ENCODE results near the gene PPP1R36. TPM values are rescaled to one million over a fixed set of nuclear protein-coding genes. Genes with fewer than 3 reads are reported as not detected.

PPP1R36 gene
- total and polyA plus RNA-seq, 11 donors: 0.11 to 1.0 (median 0.46) TPM; not detected in 5

DNA sequence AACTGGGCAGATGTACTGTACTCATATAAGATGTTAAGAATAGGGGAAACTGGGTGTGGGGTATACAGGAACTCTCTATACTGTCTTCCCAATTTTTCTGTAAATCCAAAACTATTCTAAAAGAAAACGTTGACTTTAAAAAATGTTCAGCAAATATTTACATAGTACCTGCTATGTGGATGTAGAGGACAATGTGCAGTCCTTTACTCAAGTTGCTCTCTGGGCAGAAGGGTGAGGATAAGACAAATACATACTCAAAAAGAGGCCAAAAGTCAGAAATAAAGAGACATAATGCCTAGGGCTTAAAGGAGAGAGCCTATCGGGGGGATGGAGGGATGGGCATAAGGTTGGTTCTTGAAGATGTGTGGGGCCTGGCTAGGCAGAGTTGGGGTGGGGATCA is 44.7 kb downstream of the PPP1R36 start:
- ATAC-seq: no peak
- Histone ChIP-seq H3K4me1 (no peaks in the 10 kb centered on the region), H3K4me3 (no peak overlapping the region), H3K9me3 (no peaks in the 10 kb centered on the region), H3K27me3 (peaks cover 0 to 3% (median 0%) of the 10 kb centered on the region in 9 donors), H3K36me3 (no peaks in the 10 kb centered on the region), H3K27ac (no peak overlapping the region)
- TF ChIP-seq POLR2A (IDR thresholded peaks at IDR 0.05): no peak
- TF ChIP-seq, protein P1, sequence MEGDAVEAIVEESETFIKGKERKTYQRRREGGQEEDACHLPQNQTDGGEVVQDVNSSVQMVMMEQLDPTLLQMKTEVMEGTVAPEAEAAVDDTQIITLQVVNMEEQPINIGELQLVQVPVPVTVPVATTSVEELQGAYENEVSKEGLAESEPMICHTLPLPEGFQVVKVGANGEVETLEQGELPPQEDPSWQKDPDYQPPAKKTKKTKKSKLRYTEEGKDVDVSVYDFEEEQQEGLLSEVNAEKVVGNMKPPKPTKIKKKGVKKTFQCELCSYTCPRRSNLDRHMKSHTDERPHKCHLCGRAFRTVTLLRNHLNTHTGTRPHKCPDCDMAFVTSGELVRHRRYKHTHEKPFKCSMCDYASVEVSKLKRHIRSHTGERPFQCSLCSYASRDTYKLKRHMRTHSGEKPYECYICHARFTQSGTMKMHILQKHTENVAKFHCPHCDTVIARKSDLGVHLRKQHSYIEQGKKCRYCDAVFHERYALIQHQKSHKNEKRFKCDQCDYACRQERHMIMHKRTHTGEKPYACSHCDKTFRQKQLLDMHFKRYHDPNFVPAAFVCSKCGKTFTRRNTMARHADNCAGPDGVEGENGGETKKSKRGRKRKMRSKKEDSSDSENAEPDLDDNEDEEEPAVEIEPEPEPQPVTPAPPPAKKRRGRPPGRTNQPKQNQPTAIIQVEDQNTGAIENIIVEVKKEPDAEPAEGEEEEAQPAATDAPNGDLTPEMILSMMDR (IDR thresholded peaks at IDR 0.05): no peak
- 85 to 94% (median 92%) methylated on average over 2 of the region's 2 CpGs for WGBS, 4 donors
- DNase-seq: no peak
- intact Hi-C loops (cut with DNase I): no loop called here

DNA sequence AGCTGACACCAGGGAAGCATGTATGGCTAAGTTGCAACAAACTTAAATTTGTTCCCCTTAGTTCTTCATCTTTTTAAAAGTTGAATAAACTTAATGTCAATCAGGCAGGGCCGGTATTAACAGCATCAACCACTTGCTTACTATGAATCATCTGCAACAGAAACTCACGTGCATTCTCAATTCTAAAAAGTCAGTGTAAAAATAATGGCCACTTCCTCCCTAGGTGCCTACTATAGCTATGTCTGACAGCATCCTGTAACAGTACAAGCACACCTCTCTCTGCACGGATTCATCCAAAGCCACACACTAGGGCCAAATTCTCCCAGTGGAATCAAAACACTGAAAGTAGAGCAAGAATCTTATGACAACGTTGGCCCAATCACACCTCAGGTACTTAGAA is 48.6 kb downstream of the PPP1R36 start:
- TF ChIP-seq POLR2A (IDR thresholded peaks at IDR 0.05): no peak
- TF ChIP-seq, protein P1 (IDR thresholded peaks at IDR 0.05): no peak
- no peak overlapping the region for H3K27ac ChIP-seq
- ATAC-seq (no peak), DNase-seq (no peak)
- H3K4me3 ChIP-seq: no peak overlapping the region
- H3K9me3 ChIP-seq: no peaks in the 10 kb centered on the region
- no peaks in the 10 kb centered on the region for H3K36me3 ChIP-seq
- peaks cover 0 to 10% (median 0%) of the 10 kb centered on the region in 9 donors for H3K27me3 ChIP-seq
- WGBS, 4 donors: 59 to 74% (median 67%) methylated on average over 4 of the region's 4 CpGs
- intact Hi-C loops (cut with DNase I): no loop called here
- no peaks in the 10 kb centered on the region for H3K4me1 ChIP-seq

DNA sequence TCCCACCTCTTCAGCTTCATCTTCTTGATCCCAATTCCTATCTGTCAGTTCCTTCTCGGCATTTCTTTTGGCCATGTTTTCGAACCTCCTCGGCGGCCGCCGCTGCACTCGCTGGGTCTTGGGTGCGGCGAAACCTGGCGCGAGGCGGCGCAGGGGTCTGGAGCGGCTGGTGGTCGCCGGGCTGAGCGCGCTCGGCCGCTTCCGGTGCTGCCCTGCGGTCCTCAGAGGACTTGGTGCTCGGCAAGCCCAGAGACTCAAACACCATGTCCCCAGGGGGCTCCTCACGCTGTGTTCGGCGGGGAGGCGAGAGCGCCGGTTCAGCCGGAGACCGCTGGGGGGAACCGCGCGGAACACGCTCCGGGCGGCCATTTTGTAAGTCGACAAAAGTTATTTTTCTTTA is 51.8 kb downstream of the PPP1R36 start:
- no peaks in the 10 kb centered on the region for H3K4me1 ChIP-seq
- peak overlapping the region in 3 of 12 donors; percentile 22 to 27 (median 24) for H3K4me3 ChIP-seq
- ATAC-seq (no peak), DNase-seq (no peak)
- peaks cover 0 to 10% (median 0%) of the 10 kb centered on the region in 9 donors for H3K27me3 ChIP-seq
- WGBS, 4 donors: 24 to 38% (median 30%) methylated on average over 38 of the region's 38 CpGs
- no peak overlapping the region for H3K27ac ChIP-seq
- no peaks in the 10 kb centered on the region for H3K9me3 ChIP-seq
- TF ChIP-seq, protein P1 (IDR thresholded peaks at IDR 0.05): no peak
- TF ChIP-seq POLR2A (IDR thresholded peaks at IDR 0.05): no peak
- intact Hi-C loops (cut with DNase I): no loop called here
- no peaks in the 10 kb centered on the region for H3K36me3 ChIP-seq

DNA sequence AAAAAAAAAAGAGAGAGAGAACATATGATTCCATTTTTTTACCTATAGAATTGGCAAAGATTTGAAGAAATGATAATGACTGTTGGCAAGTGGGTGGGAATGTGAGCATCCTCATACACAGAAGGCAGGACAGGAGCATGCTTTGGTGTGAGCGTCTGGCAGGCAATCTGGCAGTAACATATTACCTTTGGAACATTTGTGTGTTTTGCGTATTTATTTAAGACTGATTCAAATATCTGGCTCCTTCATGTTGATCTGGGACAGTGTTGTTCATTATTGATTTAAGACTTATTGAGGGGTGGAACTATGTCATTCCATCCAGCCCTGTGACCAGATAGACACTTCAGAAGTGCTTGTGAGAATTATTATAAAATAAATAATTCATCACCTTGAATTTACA is 53.1 kb downstream of the PPP1R36 start:
- no peaks in the 10 kb centered on the region for H3K36me3 ChIP-seq
- no peaks in the 10 kb centered on the region for H3K4me1 ChIP-seq
- H3K9me3 ChIP-seq: no peaks in the 10 kb centered on the region
- whole genome bisulfite sequencing, 4 donors: 96 to 98% (median 97%) methylated on average over 2 of the region's 2 CpGs
- no peak overlapping the region for H3K27ac ChIP-seq
- intact Hi-C loops (cut with DNase I): no loop called here
- DNase-seq: no peak
- no peak for TF ChIP-seq POLR2A (IDR thresholded peaks at IDR 0.05)
- TF ChIP-seq, protein P1 (IDR thresholded peaks at IDR 0.05): no peak
- no peak for ATAC-seq
- peaks cover 0 to 10% (median 0%) of the 10 kb centered on the region in 9 donors for H3K27me3 ChIP-seq
- no peak overlapping the region for H3K4me3 ChIP-seq

Data from heart left ventricle (tissue), 16 donors.